ENCODE results near the gene PDC.

DNA sequence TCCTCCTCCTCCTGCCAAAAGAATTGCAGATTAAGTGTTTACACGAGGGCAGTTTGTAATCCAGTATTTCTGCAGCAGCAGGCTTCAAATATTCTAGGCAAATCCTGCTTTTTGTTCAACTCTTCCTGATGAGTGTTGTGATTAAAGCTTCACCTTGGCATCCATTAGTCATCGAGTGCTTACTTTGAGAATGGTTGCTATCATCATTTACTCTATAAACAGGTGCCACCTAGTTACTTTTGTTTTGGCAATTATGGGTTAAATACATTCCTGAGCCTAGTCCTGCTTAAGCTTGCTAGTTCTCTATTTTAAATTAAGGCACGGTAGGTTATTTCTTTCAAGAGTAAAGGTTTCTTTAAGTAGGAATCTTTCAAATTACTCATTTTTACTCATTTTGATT, 20.3 kb downstream of the PDC start:
- TF ChIP-seq, protein P1, sequence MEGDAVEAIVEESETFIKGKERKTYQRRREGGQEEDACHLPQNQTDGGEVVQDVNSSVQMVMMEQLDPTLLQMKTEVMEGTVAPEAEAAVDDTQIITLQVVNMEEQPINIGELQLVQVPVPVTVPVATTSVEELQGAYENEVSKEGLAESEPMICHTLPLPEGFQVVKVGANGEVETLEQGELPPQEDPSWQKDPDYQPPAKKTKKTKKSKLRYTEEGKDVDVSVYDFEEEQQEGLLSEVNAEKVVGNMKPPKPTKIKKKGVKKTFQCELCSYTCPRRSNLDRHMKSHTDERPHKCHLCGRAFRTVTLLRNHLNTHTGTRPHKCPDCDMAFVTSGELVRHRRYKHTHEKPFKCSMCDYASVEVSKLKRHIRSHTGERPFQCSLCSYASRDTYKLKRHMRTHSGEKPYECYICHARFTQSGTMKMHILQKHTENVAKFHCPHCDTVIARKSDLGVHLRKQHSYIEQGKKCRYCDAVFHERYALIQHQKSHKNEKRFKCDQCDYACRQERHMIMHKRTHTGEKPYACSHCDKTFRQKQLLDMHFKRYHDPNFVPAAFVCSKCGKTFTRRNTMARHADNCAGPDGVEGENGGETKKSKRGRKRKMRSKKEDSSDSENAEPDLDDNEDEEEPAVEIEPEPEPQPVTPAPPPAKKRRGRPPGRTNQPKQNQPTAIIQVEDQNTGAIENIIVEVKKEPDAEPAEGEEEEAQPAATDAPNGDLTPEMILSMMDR (IDR thresholded peaks at IDR 0.05): no peak
- TF ChIP-seq, protein P2, sequence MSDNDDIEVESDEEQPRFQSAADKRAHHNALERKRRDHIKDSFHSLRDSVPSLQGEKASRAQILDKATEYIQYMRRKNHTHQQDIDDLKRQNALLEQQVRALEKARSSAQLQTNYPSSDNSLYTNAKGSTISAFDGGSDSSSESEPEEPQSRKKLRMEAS (IDR thresholded peaks at IDR 0.05; ENCODE audit: low read depth): no peak
- TF ChIP-seq NFIC (IDR thresholded peaks at IDR 0.05; ENCODE audit: borderline replicate concordance) (no peak), TEAD4 (IDR thresholded peaks at IDR 0.05; ENCODE audit: borderline replicate concordance, insufficient read depth) (no peak), NRF1 (IDR thresholded peaks at IDR 0.05; ENCODE audit: low read depth, low read length) (no peak)
- TF ChIP-seq, protein P3, sequence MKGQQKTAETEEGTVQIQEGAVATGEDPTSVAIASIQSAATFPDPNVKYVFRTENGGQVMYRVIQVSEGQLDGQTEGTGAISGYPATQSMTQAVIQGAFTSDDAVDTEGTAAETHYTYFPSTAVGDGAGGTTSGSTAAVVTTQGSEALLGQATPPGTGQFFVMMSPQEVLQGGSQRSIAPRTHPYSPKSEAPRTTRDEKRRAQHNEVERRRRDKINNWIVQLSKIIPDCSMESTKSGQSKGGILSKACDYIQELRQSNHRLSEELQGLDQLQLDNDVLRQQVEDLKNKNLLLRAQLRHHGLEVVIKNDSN (IDR thresholded peaks at IDR 0.05; ENCODE audit: borderline replicate concordance, low read depth): no peak
- TF ChIP-seq, protein P4, sequence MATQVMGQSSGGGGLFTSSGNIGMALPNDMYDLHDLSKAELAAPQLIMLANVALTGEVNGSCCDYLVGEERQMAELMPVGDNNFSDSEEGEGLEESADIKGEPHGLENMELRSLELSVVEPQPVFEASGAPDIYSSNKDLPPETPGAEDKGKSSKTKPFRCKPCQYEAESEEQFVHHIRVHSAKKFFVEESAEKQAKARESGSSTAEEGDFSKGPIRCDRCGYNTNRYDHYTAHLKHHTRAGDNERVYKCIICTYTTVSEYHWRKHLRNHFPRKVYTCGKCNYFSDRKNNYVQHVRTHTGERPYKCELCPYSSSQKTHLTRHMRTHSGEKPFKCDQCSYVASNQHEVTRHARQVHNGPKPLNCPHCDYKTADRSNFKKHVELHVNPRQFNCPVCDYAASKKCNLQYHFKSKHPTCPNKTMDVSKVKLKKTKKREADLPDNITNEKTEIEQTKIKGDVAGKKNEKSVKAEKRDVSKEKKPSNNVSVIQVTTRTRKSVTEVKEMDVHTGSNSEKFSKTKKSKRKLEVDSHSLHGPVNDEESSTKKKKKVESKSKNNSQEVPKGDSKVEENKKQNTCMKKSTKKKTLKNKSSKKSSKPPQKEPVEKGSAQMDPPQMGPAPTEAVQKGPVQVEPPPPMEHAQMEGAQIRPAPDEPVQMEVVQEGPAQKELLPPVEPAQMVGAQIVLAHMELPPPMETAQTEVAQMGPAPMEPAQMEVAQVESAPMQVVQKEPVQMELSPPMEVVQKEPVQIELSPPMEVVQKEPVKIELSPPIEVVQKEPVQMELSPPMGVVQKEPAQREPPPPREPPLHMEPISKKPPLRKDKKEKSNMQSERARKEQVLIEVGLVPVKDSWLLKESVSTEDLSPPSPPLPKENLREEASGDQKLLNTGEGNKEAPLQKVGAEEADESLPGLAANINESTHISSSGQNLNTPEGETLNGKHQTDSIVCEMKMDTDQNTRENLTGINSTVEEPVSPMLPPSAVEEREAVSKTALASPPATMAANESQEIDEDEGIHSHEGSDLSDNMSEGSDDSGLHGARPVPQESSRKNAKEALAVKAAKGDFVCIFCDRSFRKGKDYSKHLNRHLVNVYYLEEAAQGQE (IDR thresholded peaks at IDR 0.05; ENCODE audit: low read depth, low read length): no peak

All from SK-N-SH (cell line).